GM12878 (cell line): ENCODE data around the gene TXNRD1. TPM values are rescaled to one million over a fixed set of nuclear protein-coding genes. Genes with fewer than 3 reads are reported as not detected.

Source experiments
- ATAC-seq: fragments of 200-7000 bp; cut with Tn5 transposase; 3 replicates; pipeline ENCODE4 v1.9.1; 2020; ENCODE audit warnings: mild to moderate bottlenecking, moderate library complexity
- BruUV-seq: library from RNA; stranded (reverse); fragments of 400-500 nt; replicated peaks from 2 replicates; lab custom pipeline; 2021; lab: Mats Ljungman, UMichigan
- CTCF ChIA-PET: fragments of 300-600 bp; sonication (Branson Sonifier 250); formaldehyde crosslinking; extraction: SDS; loops from one replicate; lab custom pipeline; 2021; ENCODE audit warnings: inconsistent platforms; lab: Yijun Ruan, JAX
- POLR2A ChIA-PET: fragments of 350-600 bp; formaldehyde crosslinking; extraction: SDS; loops from one replicate; lab custom pipeline; 2021; ENCODE audit warnings: inconsistent platforms; lab: Charles Lee
- RAD21 ChIA-PET: fragments of 300-600 bp; sonication (Branson Sonifier 250); formaldehyde crosslinking; loops from one replicate; lab custom pipeline; 2023; ENCODE audit warnings: antibody characterized with exemption; ENCODE audit not compliant: unreplicated experiment; lab: Charles Lee
- SMC1A ChIA-PET: fragments of 300-600 bp; sonication (Branson Sonifier 250); formaldehyde crosslinking; loops from one replicate; lab custom pipeline; 2023; ENCODE audit not compliant: unreplicated experiment, uncharacterized antibody; lab: Charles Lee
- DNase-seq: peaks from one replicate; pipeline ENCODE4 v3.0.0-alpha.2; 2011; ENCODE audit warnings: low read depth, low spot score
- FAIRE-seq: peaks from 3 replicates; lab custom pipeline; 2011; peaks lifted over from hg19 to GRCh38; lab: Jason Lieb, UNC
- H2AFZ ChIP-seq: 2 replicates; pipeline ENCODE4 v1.6.0; 2011; ENCODE audit warnings: low read depth, low read length, control low read depth; ENCODE audit not compliant: control insufficient read depth
- H3K27ac ChIP-seq: 2 replicates; pipeline ENCODE4 v1.5.1; 2011; ENCODE audit warnings: control low read depth; ENCODE audit not compliant: control insufficient read depth, insufficient read depth
- H3K27me3 ChIP-seq, 2 experiments: replicated peaks in 1 of 2; 2 replicates each; pipeline versions ENCODE4 v1.6.0 to v1.6.1; 2011; ENCODE audit warnings: low read length in 1 of 2; ENCODE audit not compliant: control insufficient read depth in 2 of 2, insufficient read depth in 2 of 2
- H3K36me3 ChIP-seq, 2 experiments: 2 replicates each; pipeline ENCODE4 v1.5.1; 2011; ENCODE audit warnings: low read length in 1 of 2; ENCODE audit not compliant: control insufficient read depth in 2 of 2, insufficient read depth in 2 of 2
- H3K4me1 ChIP-seq: 2 replicates; pipeline ENCODE4 v1.6.1; 2011; ENCODE audit warnings: mild to moderate bottlenecking, low read length, moderate library complexity, mixed read lengths; ENCODE audit not compliant: control insufficient read depth, insufficient read depth
- H3K4me2 ChIP-seq: 2 replicates; pipeline ENCODE4 v1.6.0; 2011; ENCODE audit warnings: control low read depth; ENCODE audit not compliant: control insufficient read depth, insufficient read depth
- H3K4me3 ChIP-seq: fragments of 200-600 bp; sonication (generic); 2 replicates; pipeline ENCODE4 v1.5.1; 2016
- H3K79me2 ChIP-seq: 2 replicates; pipeline ENCODE4 v1.6.0; 2011; ENCODE audit warnings: low read length; ENCODE audit not compliant: control insufficient read depth, insufficient read depth
- H3K9ac ChIP-seq: 2 replicates; pipeline ENCODE4 v1.8.0; 2011; ENCODE audit warnings: low read length, control low read depth, mixed read lengths; ENCODE audit not compliant: control insufficient read depth, insufficient read depth
- H3K9me3 ChIP-seq: replicated peaks from 3 replicates; pipeline ENCODE4 v1.5.1; 2011; ENCODE audit warnings: mild to moderate bottlenecking, low read length; ENCODE audit not compliant: control insufficient read depth, insufficient read depth
- H4K20me1 ChIP-seq: 2 replicates; pipeline ENCODE4 v1.6.0; 2011; ENCODE audit not compliant: control insufficient read depth, insufficient read depth
- CBX5 ChIP-seq: sonication (generic); IDR thresholded peaks from 2 replicates; pipeline ENCODE4 v1.6.1; 2016; ENCODE audit warnings: low read depth, moderate library complexity, mild to moderate bottlenecking, inconsistent platforms
- E2F8 ChIP-seq: fragments of 450-650 bp; IDR thresholded peaks from 2 replicates; pipeline ENCODE4 v1.6.1; 2018; ENCODE audit warnings: mild to moderate bottlenecking, low read depth, moderate library complexity; ENCODE audit not compliant: partially characterized antibody
- EP300 ChIP-seq, 2 experiments: fragments of 150-350 bp in 1 of 2; IDR thresholded peaks; 2 replicates each; pipeline ENCODE4 v1.6.1; 2011 to 2012; ENCODE audit warnings: low read depth in 2 of 2, low read length in 2 of 2, borderline replicate concordance in 1 of 2, improper control_type of control experiment in 1 of 2, inconsistent platforms in 1 of 2; ENCODE audit not compliant: control insufficient read depth in 1 of 2
- ESRRA ChIP-seq: IDR thresholded peaks from 2 replicates; pipeline ENCODE4 v1.6.1; 2012; ENCODE audit warnings: mild to moderate bottlenecking, low read length, improper control_type of control experiment
- EZH2 ChIP-seq: IDR thresholded peaks from 2 replicates; pipeline ENCODE4 v1.6.1; 2012; ENCODE audit warnings: low read depth, mild to moderate bottlenecking, control low read depth, inconsistent platforms, low read length, borderline replicate concordance; ENCODE audit not compliant: control insufficient read depth
- IKZF1 ChIP-seq: fragments of 450-650 bp; conservative IDR thresholded peaks from 2 replicates; pipeline ENCODE4 v1.6.1; 2017; ENCODE audit warnings: antibody characterized with exemption, mild to moderate bottlenecking
- NR2F1 ChIP-seq: fragments of 450-650 bp; conservative IDR thresholded peaks from 2 replicates; pipeline ENCODE4 v1.6.1; 2017; ENCODE audit warnings: mild to moderate bottlenecking
- PAX5 ChIP-seq: IDR thresholded peaks from 2 replicates; pipeline ENCODE4 v1.6.1; 2011; ENCODE audit warnings: low read depth, low read length, borderline replicate concordance
- PML ChIP-seq: IDR thresholded peaks from 2 replicates; pipeline ENCODE4 v1.6.1; 2012; ENCODE audit warnings: low read length, inconsistent platforms
- RAD51 ChIP-seq: fragments of 450-650 bp; IDR thresholded peaks from 2 replicates; pipeline ENCODE4 v1.6.1; 2016; ENCODE audit warnings: moderate library complexity, mild to moderate bottlenecking, inconsistent platforms
- SIN3A ChIP-seq: IDR thresholded peaks from 2 replicates; pipeline ENCODE4 v1.6.1; 2012; ENCODE audit warnings: low read depth, low read length, improper control_type of control experiment
- SIX5 ChIP-seq: IDR thresholded peaks from 2 replicates; pipeline ENCODE4 v1.6.1; 2011; ENCODE audit warnings: mild to moderate bottlenecking, low read depth, low read length, moderate library complexity; ENCODE audit not compliant: severe bottlenecking
- SMAD5 ChIP-seq: IDR thresholded peaks from 2 replicates; pipeline ENCODE4 v1.6.1; 2016; ENCODE audit warnings: antibody characterized with exemption, low read depth
- SREBF1 ChIP-seq: IDR thresholded peaks from 2 replicates; pipeline ENCODE4 v1.6.1; 2012; ENCODE audit warnings: mild to moderate bottlenecking, low read length
- ZNF24 ChIP-seq: fragments of 450-650 bp; IDR thresholded peaks from 2 replicates; pipeline ENCODE4 v1.6.1; 2017; ENCODE audit warnings: antibody characterized with exemption, mild to moderate bottlenecking
- WGBS: methylation state at CpG from one replicate; pipeline ENCODE4 v1.1.6; 2016; ENCODE audit warnings: low lambda C conversion rate; ENCODE audit not compliant: insufficient replicate concordance, insufficient coverage; ENCODE audit errors: missing lambda C conversion rate; 5-methylcytosine and 5-hydroxymethylcytosine counted together
- in situ Hi-C: fragments of 300-500 bp; cut with MboI; formaldehyde crosslinking; loops from 9 replicates; pipeline ENCODE4 v1.14.3; 2018; ENCODE audit warnings: mixed read lengths
- intact Hi-C: fragments of 100-400 bp; cut with micrococcal nuclease; formaldehyde crosslinking; loops from one replicate; pipeline ENCODE4 v1.14.2; 2022; ENCODE audit not compliant: unreplicated experiment
- polyA plus RNA-seq, 11 experiments: library from polyadenylated mRNA; depleted of rRNA in 4 of 11; unstranded in 6 of 11; stranded (reverse) in 5 of 11; fragments of >200 nt; fragmentation: Nextera tagmentation in 4 of 11; fragmentation: Illumina TruSeq in 1 of 11; extraction: Ambion mirVana in 4 of 11; extraction: Trizol in 1 of 11; gene quantifications; 1 replicate in 1 of 11; 2 replicates in 10 of 11; pipeline versions ENCODE4 v1.2.1 to v1.2.3, GENCODE V29; 2011 to 2016; ENCODE audit warnings: inconsistent platforms in 2 of 11, missing spikeins in 2 of 11, low read depth in 1 of 11
- total RNA-seq, 4 experiments: library from RNA; depleted of rRNA in 3 of 4; stranded (reverse); fragments of >200 nt in 3 of 4; fragmentation: Illumina TruSeq in 1 of 4; extraction: Trizol in 1 of 4; gene quantifications; 2 replicates each; pipeline versions ENCODE4 v1.2.1 to v1.2.3, GENCODE V29; 2013 to 2021
- TF ChIP-seq, protein P1 (sequence below): IDR thresholded peaks from 2 replicates; pipeline ENCODE4 v1.6.1; 2011; ENCODE audit warnings: low read depth, low read length, improper control_type of control experiment, borderline replicate concordance

The TXNRD1 gene
- total and polyA plus RNA-seq, 10 of the 15 experiments (the other 5 are each of a cell fraction or from before 2014, with no cell fraction given), result 52.6 to 84.6 (median 67.8) TPM

DNA sequence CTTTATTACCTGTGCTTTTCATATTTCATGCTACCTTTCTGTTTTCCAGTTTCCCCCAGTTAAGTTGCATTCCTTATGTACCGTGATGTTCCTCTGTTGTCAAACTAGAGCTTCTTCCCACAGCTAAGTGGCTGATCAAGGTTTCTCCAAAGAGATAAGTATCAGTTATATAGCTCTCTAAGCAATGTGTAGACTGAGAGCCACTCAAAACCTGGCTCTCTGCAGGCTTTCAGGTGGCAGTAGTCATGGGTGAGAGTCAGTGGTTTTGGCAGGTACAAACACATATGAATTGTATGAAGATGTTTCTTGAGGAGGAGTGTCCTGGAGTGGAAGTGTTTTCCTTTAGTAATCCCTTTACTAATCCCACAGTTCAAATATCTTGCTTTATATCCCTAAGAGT, 28.4 kb downstream of the TXNRD1 start:
- no peak overlapping the region for H2AFZ ChIP-seq
- H3K27me3 ChIP-seq, result no peaks in the 10 kb centered on the region
- no peak overlapping the region for H3K9ac ChIP-seq
- ChIA-PET CTCF (interaction anchor here (0.8 kb wide), 1 partner anchor 12 kb away, joined by 3 read pairs; no protein-coding TSS in a partner anchor), POLR2A (interaction anchor here (0.5 kb wide), 1 partner anchor 27 kb away, joined by 3 read pairs; no protein-coding TSS in a partner anchor), RAD21 (no interaction called here), SMC1A (no interaction called here)
- no peak for DNase-seq
- no peak overlapping the region for H3K4me3 ChIP-seq
- H3K36me3 ChIP-seq, result no peaks in the 10 kb centered on the region
- no peaks in the 10 kb centered on the region for H3K79me2 ChIP-seq
- TF ChIP-seq NR2F1, result no peak
- no peak for TF ChIP-seq PML
- no peaks in the 10 kb centered on the region for H4K20me1 ChIP-seq
- no peak for FAIRE-seq
- H3K27ac ChIP-seq, result no peak overlapping the region
- in situ Hi-C loops (no loop called here), intact Hi-C loops (no loop called here)
- no peaks in the 10 kb centered on the region for H3K9me3 ChIP-seq
- H3K4me2 ChIP-seq, result no peak overlapping the region
- ATAC-seq, result no peak
- no TSS peak for BruUV-seq
- H3K4me1 ChIP-seq, result no peaks in the 10 kb centered on the region
- 100% methylated on average over 1 of the region's 1 CpG for WGBS

DNA sequence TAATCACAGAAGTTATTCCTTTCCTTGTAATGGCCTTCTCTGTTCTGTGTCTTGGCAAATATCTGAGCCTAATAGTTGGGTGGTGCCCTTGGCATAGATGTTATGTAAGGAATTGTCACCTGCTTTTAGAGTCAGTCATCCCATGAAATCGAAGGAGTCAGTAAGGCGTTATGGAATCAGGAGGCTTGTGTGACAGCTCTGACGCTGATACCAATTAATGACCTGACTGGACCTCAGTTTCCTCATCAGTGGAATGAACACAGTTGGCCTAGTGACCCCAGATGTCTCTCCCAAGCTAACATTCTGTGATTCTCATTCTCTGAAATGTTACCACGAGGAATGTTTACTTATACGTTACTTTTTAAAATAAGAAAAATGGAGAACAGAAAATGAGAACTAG, 32.1 kb downstream of the TXNRD1 start:
- H4K20me1 ChIP-seq, result no peaks in the 10 kb centered on the region
- intact Hi-C loops (no loop called here), in situ Hi-C loops (no loop called here)
- H3K9ac ChIP-seq, result no peak overlapping the region
- DNase-seq (no peak), FAIRE-seq (no peak), ATAC-seq (no peak)
- ChIA-PET RAD21 (no interaction called here), SMC1A (no interaction called here), POLR2A (no interaction called here), CTCF (interaction anchor here (0.6 kb wide), 1 partner anchor 96 kb away, joined by 5 read pairs; no protein-coding TSS in a partner anchor)
- H3K79me2 ChIP-seq, result no peaks in the 10 kb centered on the region
- H2AFZ ChIP-seq, result no peak overlapping the region
- WGBS, result 44% methylated on average over 5 of the region's 5 CpGs
- no peak overlapping the region for H3K4me3 ChIP-seq
- no peaks in the 10 kb centered on the region for H3K9me3 ChIP-seq
- no peak overlapping the region for H3K27ac ChIP-seq
- H3K4me2 ChIP-seq, result no peak overlapping the region
- H3K36me3 ChIP-seq, result no peaks in the 10 kb centered on the region
- H3K4me1 ChIP-seq, result no peaks in the 10 kb centered on the region
- no peaks in the 10 kb centered on the region for H3K27me3 ChIP-seq
- BruUV-seq, result no TSS peak
- TF ChIP-seq ZNF24, result no peak
- no peak for TF ChIP-seq SIX5
- no peak for TF ChIP-seq SMAD5
- no peak for TF ChIP-seq PAX5
- TF ChIP-seq E2F8, result no peak
- no peak for TF ChIP-seq CBX5
- TF ChIP-seq RAD51, result no peak
- TF ChIP-seq IKZF1, result no peak
- no peak for TF ChIP-seq EZH2
- no peak for TF ChIP-seq ESRRA
- TF ChIP-seq SREBF1, result no peak
- TF ChIP-seq SIN3A, result no peak
- TF ChIP-seq EP300 (IDR thresholded peaks at IDR 0.05; ENCODE audit: borderline replicate concordance in 1 of 2, control insufficient read depth in 1 of 2, low read depth in 2 of 2, low read length in 2 of 2), result no peak
- TF ChIP-seq, protein P1, sequence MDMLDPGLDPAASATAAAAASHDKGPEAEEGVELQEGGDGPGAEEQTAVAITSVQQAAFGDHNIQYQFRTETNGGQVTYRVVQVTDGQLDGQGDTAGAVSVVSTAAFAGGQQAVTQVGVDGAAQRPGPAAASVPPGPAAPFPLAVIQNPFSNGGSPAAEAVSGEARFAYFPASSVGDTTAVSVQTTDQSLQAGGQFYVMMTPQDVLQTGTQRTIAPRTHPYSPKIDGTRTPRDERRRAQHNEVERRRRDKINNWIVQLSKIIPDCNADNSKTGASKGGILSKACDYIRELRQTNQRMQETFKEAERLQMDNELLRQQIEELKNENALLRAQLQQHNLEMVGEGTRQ, result no peak
